ENCODE measurements around the gene KLHDC9. TPM values are rescaled to one million over a fixed set of nuclear protein-coding genes. Genes with fewer than 3 reads are reported as not detected.

KLHDC9 gene
- total RNA-seq, 1 donor from 2014 or later: 14.3 TPM

GRCh38 chr1:161099090-161099802 is 1.1 kb downstream of the KLHDC9 start:
- Mint-ChIP-seq H3K4me3 (peak overlapping the region; percentile 87), H3K4me1 (ENCODE audit: unreplicated experiment) (peaks cover 11% of the 10 kb centered on the region), H3K27ac (peak overlapping the region; percentile 77), H3K27me3 (peaks cover 4% of the 10 kb centered on the region), H3K36me3 (peaks cover 5% of the 10 kb centered on the region), H3K9me3 (no peaks in the 10 kb centered on the region)
- TF ChIP-seq, protein P1, sequence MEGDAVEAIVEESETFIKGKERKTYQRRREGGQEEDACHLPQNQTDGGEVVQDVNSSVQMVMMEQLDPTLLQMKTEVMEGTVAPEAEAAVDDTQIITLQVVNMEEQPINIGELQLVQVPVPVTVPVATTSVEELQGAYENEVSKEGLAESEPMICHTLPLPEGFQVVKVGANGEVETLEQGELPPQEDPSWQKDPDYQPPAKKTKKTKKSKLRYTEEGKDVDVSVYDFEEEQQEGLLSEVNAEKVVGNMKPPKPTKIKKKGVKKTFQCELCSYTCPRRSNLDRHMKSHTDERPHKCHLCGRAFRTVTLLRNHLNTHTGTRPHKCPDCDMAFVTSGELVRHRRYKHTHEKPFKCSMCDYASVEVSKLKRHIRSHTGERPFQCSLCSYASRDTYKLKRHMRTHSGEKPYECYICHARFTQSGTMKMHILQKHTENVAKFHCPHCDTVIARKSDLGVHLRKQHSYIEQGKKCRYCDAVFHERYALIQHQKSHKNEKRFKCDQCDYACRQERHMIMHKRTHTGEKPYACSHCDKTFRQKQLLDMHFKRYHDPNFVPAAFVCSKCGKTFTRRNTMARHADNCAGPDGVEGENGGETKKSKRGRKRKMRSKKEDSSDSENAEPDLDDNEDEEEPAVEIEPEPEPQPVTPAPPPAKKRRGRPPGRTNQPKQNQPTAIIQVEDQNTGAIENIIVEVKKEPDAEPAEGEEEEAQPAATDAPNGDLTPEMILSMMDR (conservative IDR thresholded peaks at IDR 0.05): no peak
- DNase-seq (ENCODE audit: extremely low spot score, unreplicated experiment): no peak

DNA sequence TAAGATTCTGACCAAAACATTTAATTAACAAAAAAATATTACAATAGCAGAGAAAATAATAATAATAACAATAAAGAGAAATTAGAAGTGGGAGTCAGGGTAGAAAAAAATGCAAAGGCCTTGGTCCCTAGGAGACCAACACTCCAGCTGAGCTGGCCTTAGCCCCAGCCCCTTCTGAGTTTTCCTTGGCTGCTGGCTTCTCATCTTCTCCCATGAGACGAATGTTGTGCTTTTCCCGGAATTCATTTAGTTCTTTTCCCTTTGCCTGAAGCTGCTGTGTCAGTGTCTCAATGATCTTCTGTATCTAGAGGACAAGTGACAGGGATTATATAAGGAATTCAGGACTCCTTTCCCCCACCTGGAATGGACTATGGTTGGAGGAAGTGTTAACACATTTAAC is 2.4 kb downstream of the KLHDC9 start:
- no peak for DNase-seq (ENCODE audit: extremely low spot score, unreplicated experiment)
- H3K4me3 Mint-ChIP-seq: no peak overlapping the region
- peaks cover 8% of the 10 kb centered on the region for H3K36me3 Mint-ChIP-seq
- no peak overlapping the region for H3K27ac Mint-ChIP-seq
- H3K9me3 Mint-ChIP-seq: no peaks in the 10 kb centered on the region
- peaks cover 11% of the 10 kb centered on the region for H3K4me1 Mint-ChIP-seq (ENCODE audit: unreplicated experiment)
- H3K27me3 Mint-ChIP-seq: peaks cover 4% of the 10 kb centered on the region
- TF ChIP-seq, protein P1 (conservative IDR thresholded peaks at IDR 0.05): no peak

DNA sequence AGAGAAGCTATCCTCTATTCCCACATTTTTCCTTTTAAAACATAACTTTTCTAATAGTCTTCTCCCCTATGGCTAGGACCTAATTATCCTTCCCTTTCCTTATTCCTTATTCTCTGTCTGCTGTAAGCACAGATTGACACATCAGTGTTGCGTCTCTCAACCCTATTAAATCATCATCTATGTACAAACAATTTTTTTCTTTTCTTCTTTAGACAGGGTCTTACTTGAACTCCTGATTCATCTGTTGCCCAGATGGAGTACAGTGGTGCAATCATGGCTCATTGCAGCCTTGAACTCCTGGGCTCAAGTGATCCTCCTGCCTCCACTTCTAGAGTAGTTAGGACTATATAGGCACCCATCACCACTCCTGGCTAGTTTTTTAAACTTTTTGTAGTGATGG is 8.3 kb downstream of the KLHDC9 start:
- Mint-ChIP-seq H3K9me3 (no peaks in the 10 kb centered on the region), H3K4me1 (ENCODE audit: unreplicated experiment) (no peaks in the 10 kb centered on the region), H3K27ac (no peak overlapping the region), H3K36me3 (peaks cover 13% of the 10 kb centered on the region), H3K4me3 (no peak overlapping the region), H3K27me3 (no peaks in the 10 kb centered on the region)
- DNase-seq (ENCODE audit: extremely low spot score, unreplicated experiment): no peak
- TF ChIP-seq, protein P1 (conservative IDR thresholded peaks at IDR 0.05): no peak

DNA sequence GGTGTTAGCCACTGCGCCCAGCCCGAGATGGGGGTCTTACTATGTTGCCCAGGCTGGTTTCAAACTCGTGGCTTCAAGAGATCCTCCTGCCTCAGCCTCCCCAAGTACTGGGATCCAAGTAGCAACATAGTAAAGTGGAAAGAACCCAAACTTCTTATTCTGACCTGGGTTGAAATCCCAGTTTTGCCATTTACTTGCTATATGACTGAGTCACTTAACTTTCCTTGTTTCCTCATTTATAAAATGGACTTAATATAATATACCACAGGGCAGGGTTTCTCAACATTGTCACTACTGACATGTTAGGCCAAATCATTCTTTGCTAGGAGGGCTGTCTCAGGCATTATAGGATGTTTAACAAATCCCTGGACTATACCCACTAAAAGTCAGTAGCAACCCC is 13.0 kb downstream of the KLHDC9 start:
- H3K9me3 Mint-ChIP-seq: no peaks in the 10 kb centered on the region
- no peak overlapping the region for H3K27ac Mint-ChIP-seq
- peaks cover 16% of the 10 kb centered on the region for H3K4me1 Mint-ChIP-seq (ENCODE audit: unreplicated experiment)

GRCh38 chr1:161111527-161111926 is 13.4 kb downstream of the KLHDC9 start:
- Mint-ChIP-seq H3K27me3 (no peaks in the 10 kb centered on the region), H3K27ac (no peak overlapping the region), H3K9me3 (no peaks in the 10 kb centered on the region), H3K4me1 (ENCODE audit: unreplicated experiment) (peaks cover 19% of the 10 kb centered on the region), H3K4me3 (no peak overlapping the region), H3K36me3 (peaks cover 8% of the 10 kb centered on the region)
- DNase-seq (ENCODE audit: extremely low spot score, unreplicated experiment): no peak
- TF ChIP-seq, protein P1 (conservative IDR thresholded peaks at IDR 0.05): no peak

More for the DNA sequence above, 13.0 kb downstream of the KLHDC9 start:
- Mint-ChIP-seq H3K27me3 (no peaks in the 10 kb centered on the region), H3K36me3 (peaks cover 12% of the 10 kb centered on the region), H3K4me3 (no peak overlapping the region)
- TF ChIP-seq, protein P1 (conservative IDR thresholded peaks at IDR 0.05): no peak
- DNase-seq (ENCODE audit: extremely low spot score, unreplicated experiment): no peak
